Duodenal mucosa (tissue), 2 donors: ENCODE data around the gene MYG1.
"Not testable (repeated sequence)": the region's sequence is repeated elsewhere in the genome, so short reads cannot be mapped to it uniquely, and the experiment has no call there.

ENCODE experiments used
- H3K27ac ChIP-seq: one replicate; pipeline ENCODE4 v1.7.0; 2013; ENCODE audit warnings: low read depth, low read length
- H3K27me3 ChIP-seq, 2 donors: one replicate each; pipeline ENCODE4 v1.7.0; 2013; ENCODE audit warnings: low read length in 2 of 2, control low read depth in 1 of 2; ENCODE audit not compliant: insufficient read depth in 2 of 2, control insufficient read depth in 1 of 2
- H3K36me3 ChIP-seq, 2 donors: one replicate each; pipeline ENCODE4 v1.7.0; 2013; ENCODE audit warnings: low read length in 2 of 2, control low read depth in 1 of 2; ENCODE audit not compliant: insufficient read depth in 2 of 2, control insufficient read depth in 1 of 2
- H3K4me1 ChIP-seq, 2 donors: one replicate each; pipeline ENCODE4 v1.7.0; 2013; ENCODE audit warnings: low read length in 2 of 2, control low read depth in 1 of 2; ENCODE audit not compliant: insufficient read depth in 2 of 2, control insufficient read depth in 1 of 2
- H3K4me3 ChIP-seq, 2 donors: one replicate each; pipeline ENCODE4 v1.7.0; 2013; ENCODE audit warnings: low read length in 2 of 2, low read depth in 1 of 2
- H3K9ac ChIP-seq, 2 donors: one replicate each; pipeline ENCODE4 v1.7.0; 2013; ENCODE audit warnings: low read length in 2 of 2, low read depth in 1 of 2
- H3K9me3 ChIP-seq, 2 donors: one replicate each; pipeline ENCODE4 v1.7.0; 2013; ENCODE audit warnings: low read length in 2 of 2, control low read depth in 1 of 2; ENCODE audit not compliant: control insufficient read depth in 1 of 2

Gene MYG1

DNA sequence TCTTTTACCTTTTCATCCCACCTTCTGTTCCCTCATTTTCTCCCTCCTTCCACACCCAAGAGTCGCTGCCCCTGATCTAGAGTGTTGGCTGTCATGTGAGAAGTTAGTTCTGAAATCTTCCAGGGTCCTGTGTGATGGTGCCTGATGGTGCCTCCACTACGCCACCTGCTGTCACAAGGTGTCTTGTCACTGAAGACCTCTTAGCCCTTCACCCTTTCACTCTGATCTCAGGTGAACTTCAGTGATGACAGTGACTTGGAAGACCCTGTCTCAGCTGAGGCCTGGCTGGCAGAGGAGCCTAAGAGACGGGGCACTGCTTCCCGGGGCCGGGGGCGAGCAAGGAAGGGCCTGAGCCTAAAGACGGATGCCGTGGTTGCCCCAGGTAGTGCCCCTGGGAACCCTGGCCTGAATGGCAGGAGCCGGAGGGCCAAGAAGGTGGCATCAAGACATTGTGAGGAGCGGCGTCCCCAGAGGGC, 11.7 kb upstream of the MYG1 start:
- no peak overlapping the region for H3K9ac ChIP-seq
- no peak overlapping the region for H3K4me3 ChIP-seq
- no peaks in the 10 kb centered on the region for H3K4me1 ChIP-seq
- H3K27me3 ChIP-seq, result no peaks in the 10 kb centered on the region
- no peaks in the 10 kb centered on the region for H3K9me3 ChIP-seq
- no peak overlapping the region for H3K27ac ChIP-seq
- H3K36me3 ChIP-seq, result peaks cover 7 to 44% of the 10 kb centered on the region in 2 donors

DNA sequence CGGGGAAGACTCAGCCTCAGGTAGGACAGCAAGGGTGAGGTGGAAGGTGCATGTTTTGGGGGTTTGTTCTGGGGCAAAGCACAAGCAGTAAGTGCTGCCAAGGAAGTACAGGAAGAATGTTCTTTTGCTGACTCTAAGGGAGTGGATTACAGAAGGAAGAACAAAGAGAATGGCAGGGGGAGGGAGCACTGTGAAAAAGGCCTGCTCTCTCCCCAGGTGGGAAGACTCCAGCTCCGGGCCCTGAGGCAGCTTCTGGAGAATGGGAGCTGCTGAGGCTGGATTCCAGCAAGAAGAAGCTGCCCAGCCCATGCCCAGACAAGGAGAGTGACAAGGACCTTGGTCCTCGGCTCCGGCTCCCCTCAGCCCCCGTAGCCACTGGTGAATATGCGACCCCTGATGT, 11.2 kb upstream of the MYG1 start:
- Histone ChIP-seq H3K36me3 (peaks cover 6 to 41% of the 10 kb centered on the region in 2 donors), H3K4me1 (no peaks in the 10 kb centered on the region), H3K9me3 (no peaks in the 10 kb centered on the region), H3K27ac (no peak overlapping the region), H3K27me3 (no peaks in the 10 kb centered on the region), H3K9ac (no peak overlapping the region), H3K4me3 (no peak overlapping the region)

DNA sequence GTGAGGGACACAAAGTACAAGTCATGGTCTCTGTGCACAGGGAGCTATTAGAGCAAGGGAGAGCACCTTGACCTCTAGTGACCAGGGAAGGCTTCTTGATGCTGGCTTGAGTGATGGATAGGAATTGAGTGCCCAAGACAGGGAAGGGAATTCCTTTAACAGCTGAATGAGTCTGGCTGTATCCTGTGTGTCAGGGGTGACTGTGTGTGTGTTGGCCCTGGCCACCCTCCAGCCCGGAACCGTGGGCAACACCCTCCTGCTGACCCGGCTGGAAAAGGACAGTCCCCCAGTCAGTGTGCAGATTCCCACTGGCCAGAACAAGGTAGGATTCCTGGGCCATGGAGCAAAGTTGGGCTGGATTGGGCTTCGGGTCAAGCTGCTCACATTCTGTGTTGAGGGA, 9.6 kb upstream of the MYG1 start:
- Histone ChIP-seq H3K4me1 (peaks cover 0 to 3% of the 10 kb centered on the region in 2 donors), H3K27me3 (no peaks in the 10 kb centered on the region), H3K27ac (no peak overlapping the region), H3K9ac (no peak overlapping the region), H3K9me3 (no peaks in the 10 kb centered on the region), H3K36me3 (peaks cover 0 to 34% of the 10 kb centered on the region in 2 donors), H3K4me3 (no peak overlapping the region)

DNA sequence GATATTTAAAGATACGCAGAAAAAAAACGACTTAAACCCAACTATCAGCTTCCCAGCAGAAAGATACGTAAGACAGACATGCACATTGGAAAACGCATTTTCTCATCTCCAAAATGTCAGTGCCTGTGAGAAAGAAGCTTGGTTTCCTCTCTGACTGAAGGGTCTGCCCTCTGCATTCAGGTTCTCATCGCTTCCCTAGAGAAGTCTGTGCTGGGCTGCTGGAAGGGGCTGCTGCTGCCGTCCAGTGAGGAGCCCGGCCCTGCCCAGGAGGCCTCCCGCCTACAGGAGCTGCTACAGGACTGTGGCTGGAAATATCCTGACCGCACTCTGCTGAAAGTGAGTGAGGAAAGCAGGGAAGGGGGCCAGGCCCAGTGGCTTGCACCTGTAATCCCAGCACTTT, 8.8 kb upstream of the MYG1 start:
- peaks cover 0 to 34% of the 10 kb centered on the region in 2 donors for H3K36me3 ChIP-seq
- no peak overlapping the region for H3K9ac ChIP-seq
- peaks cover 0 to 7% of the 10 kb centered on the region in 2 donors for H3K4me1 ChIP-seq
- no peaks in the 10 kb centered on the region for H3K27me3 ChIP-seq
- H3K9me3 ChIP-seq, result no peaks in the 10 kb centered on the region
- no peak overlapping the region for H3K27ac ChIP-seq
- no peak overlapping the region for H3K4me3 ChIP-seq

DNA sequence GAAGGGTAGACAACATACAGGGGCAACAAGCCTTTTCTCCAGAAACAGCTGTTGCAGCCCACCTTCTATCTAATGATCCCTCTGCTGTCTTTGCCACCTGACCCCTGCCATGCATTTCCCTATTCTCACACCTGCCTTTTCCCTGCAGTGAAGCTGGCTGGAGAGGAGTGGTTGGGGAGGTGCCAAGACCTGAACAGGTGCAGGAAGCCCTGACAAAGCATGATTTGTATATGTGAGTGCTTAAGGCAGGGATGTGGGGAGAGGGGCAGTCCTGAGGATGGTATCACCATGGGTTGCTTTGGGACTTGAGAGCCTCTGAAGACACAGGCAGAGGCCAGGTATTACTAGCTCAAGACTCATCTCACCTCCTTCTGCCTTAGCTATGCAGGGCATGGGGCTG, 7.1 kb upstream of the MYG1 start:
- Histone ChIP-seq H3K4me3 (no peak overlapping the region), H3K9ac (no peak overlapping the region), H3K27me3 (no peaks in the 10 kb centered on the region), H3K27ac (no peak overlapping the region), H3K4me1 (peaks cover 7 to 19% of the 10 kb centered on the region in 2 donors), H3K9me3 (no peaks in the 10 kb centered on the region), H3K36me3 (peaks cover 0 to 32% of the 10 kb centered on the region in 2 donors)

DNA sequence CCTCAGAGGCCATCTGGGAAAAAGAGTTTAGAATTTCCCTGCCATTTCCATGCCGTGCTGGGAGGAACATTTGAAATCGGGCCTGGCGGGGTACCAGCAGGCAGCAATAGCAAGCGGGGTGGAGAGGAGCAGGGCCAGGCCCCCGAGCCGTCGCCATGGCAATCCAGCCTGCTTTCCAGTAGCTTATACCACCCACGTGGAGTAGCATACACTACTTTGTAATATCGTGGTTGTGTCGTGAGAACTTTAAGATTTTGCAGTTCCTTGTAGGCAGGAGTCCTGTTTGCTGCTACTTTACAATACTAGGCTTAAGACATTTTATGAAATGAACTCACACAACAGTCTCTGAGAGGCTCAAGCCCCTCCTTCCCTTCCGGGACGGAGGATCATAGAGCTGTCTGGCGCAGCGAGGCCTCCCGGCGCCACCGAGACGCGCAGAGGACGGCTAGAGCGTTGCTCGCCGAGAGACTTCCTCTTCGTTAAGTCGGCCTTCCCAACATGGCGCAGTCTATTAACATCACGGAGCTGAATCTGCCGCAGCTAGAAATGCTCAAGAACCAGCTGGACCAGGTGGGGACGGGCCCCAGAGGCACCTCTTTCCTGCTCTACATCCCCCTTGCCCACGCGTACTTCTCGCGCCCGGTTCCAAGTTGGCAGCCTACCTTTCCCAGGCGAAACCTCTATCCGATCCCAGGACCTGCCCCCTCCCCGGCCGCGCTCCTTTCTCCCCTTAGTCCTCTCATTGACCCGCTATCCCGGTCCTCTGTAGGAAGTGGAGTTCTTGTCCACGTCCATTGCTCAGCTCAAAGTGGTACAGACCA, 4.2 kb upstream of the MYG1 start, which contains the start of gene PFDN5:
Gene PFDN5 (plus strand): TSS at position 473 of the 821 bp plus-strand sequence. CDS start 26 bp downstream, at position 499.
- Histone ChIP-seq H3K27ac (peak within 1 kb of the TSS; percentile 44), H3K36me3 (peaks cover 6 to 18% of the 10 kb centered on the region in 2 donors), H3K4me1 (peaks cover 15 to 35% of the 10 kb centered on the region in 2 donors), H3K9me3 (no peaks in the 10 kb centered on the region), H3K4me3 (peak within 1 kb of the TSS; percentile 89 to 100), H3K27me3 (no peaks in the 10 kb centered on the region), H3K9ac (peak within 1 kb of the TSS; percentile 94 to 100)

DNA sequence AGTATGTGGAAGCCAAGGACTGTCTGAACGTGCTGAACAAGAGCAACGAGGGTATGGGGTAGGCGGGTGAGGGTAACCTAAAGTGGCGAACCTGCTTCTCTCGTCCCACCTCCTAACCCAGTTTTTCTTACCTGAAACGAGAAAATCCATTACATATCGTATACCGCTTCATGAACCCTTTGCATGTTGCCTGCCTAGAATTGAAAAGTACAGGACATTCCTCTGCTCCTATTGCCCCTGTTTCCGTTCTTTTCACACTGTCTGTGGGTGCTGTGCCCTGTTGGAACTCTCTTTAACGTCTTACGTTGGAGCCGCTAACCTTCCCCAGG, 3.6 kb upstream of the MYG1 start:
- Histone ChIP-seq H3K4me3 (peak overlapping the region; percentile 89 to 100), H3K36me3 (peaks cover 6 to 17% of the 10 kb centered on the region in 2 donors), H3K27ac (no peak overlapping the region), H3K9ac (peak overlapping the region; percentile 94 to 100), H3K4me1 (peaks cover 18 to 41% of the 10 kb centered on the region in 2 donors), H3K9me3 (no peaks in the 10 kb centered on the region), H3K27me3 (no peaks in the 10 kb centered on the region)

DNA sequence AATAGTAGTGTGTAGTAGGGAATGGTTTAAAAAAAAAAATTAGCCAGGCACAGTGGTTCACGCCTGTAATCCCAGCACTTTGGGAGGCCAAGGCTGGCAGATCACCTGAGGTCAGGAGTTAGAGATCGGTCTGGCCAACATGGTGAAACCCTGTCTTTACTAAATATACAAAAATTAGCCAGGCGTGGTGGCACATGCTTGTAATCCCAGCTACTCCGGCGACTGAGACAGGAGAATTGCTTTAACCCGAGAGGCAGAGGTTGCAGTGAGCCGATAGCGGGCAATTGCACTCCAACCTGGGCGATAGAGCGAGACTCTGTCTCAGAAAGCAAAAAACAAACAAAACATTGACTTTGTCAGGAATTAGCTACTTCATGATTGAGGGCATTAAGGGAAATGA, 2.4 kb upstream of the MYG1 start:
- not testable (repeated sequence) for H3K4me3 ChIP-seq

DNA sequence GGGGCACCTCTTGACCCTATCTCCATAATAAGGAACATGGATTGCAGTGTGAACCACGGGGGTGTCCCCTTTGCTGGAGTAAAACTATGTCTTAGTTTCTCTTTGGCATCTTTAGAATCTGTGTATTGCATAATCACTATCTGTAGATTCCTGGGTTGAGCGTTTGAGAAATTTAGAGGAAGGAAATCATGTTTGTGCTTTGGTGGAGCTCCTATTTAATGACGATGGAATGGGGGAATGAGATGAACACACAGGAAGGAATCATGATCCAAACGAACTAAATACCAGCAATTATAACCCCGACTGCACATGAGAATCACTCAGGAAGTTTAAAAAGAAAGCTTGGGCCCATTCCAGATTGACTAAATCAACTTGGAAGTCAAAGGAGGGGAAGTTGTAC, 1.3 kb upstream of the MYG1 start:
- no peak overlapping the region for H3K4me3 ChIP-seq
- H3K9ac ChIP-seq, result no peak overlapping the region
- peaks cover 18 to 45% of the 10 kb centered on the region in 2 donors for H3K4me1 ChIP-seq
- H3K27ac ChIP-seq, result no peak overlapping the region
- H3K27me3 ChIP-seq, result no peaks in the 10 kb centered on the region
- H3K9me3 ChIP-seq, result no peaks in the 10 kb centered on the region
- H3K36me3 ChIP-seq, result peaks cover 10 to 15% of the 10 kb centered on the region in 2 donors

More for the DNA sequence above, 2.4 kb upstream of the MYG1 start:
- Histone ChIP-seq H3K4me1 (peaks cover 18 to 45% of the 10 kb centered on the region in 2 donors), H3K36me3 (peaks cover 6 to 14% of the 10 kb centered on the region in 2 donors)
- H3K27me3 ChIP-seq, H3K9ac ChIP-seq, H3K27ac ChIP-seq, H3K9me3 ChIP-seq: not testable (repeated sequence)

DNA sequence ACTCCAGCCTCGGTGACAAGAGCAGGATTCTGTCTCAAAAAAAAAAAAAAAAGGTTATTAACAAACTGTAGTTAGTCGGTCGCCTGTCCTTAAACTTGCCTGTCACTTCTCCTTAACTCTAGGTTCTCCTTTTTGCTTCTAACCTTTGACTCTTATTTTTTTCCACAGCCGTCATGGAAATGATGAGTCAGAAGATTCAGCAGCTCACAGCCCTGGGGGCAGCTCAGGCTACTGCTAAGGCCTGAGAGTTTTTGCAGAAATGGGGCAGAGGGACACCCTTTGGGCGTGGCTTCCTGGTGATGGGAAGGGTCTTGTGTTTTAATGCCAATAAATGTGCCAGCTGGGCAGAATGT, 418 bp upstream of the MYG1 start:
- Histone ChIP-seq H3K9me3 (no peaks in the 10 kb centered on the region), H3K4me1 (peaks cover 18 to 45% of the 10 kb centered on the region in 2 donors), H3K27me3 (no peaks in the 10 kb centered on the region), H3K36me3 (peaks cover 11 to 18% of the 10 kb centered on the region in 2 donors), H3K9ac (no peak overlapping the region), H3K27ac (peak overlapping the region; percentile 65), H3K4me3 (peak overlapping the region; percentile 88 to 100)
